GM21825 (cell line): ENCODE results near the gene C2orf42.
"Not testable (repeated sequence)": the region's sequence is repeated elsewhere in the genome, so short reads cannot be mapped to it uniquely, and the experiment has no call there.

Experiments used
- ATAC-seq: cut with Tn5 transposase; IDR thresholded peaks from one replicate; pipeline ENCODE4 v1.9.1; 2021; ENCODE audit warnings: mild to moderate bottlenecking, moderate library complexity; ENCODE audit not compliant: unreplicated experiment

The C2orf42 gene

GRCh38 chr2:70173520-70173919 lies 17.3 kb downstream of the C2orf42 start:
- no peak for ATAC-seq

- ATAC-seq = not testable (repeated sequence)
Observed at GRCh38 chr2:70169654-70170245, 21.1 kb downstream of the C2orf42 start.

DNA sequence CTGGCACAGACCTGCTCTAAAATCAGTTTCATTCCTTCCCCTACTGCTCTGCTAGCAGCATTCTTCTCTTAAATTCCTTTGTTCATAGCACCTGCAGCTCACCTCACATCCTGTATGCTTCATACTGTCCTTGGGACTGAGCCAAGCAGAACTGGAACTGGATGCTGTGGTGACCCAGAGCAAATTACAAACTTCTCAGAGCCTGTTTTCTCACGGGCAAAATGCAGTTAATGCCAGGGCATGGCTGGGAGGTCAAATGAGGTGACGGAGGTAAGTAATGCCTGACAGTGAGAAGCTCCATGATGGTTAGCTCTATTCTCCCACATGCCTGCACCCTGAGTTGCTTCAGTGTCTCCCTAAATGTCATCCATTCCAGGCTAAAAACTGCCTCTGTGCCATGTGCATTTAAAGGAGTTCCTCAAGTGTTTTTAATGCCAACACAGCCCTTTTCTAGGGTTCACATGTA lies 29.7 kb downstream of the C2orf42 start:
- peak; percentile 85 for ATAC-seq

- ATAC-seq = no peak
Observed at GRCh38 chr2:70160545-70160944, 30.3 kb downstream of the C2orf42 start.

- ATAC-seq = not testable (repeated sequence)
Observed at GRCh38 chr2:70149130-70149686, 41.6 kb downstream of the C2orf42 start.

DNA sequence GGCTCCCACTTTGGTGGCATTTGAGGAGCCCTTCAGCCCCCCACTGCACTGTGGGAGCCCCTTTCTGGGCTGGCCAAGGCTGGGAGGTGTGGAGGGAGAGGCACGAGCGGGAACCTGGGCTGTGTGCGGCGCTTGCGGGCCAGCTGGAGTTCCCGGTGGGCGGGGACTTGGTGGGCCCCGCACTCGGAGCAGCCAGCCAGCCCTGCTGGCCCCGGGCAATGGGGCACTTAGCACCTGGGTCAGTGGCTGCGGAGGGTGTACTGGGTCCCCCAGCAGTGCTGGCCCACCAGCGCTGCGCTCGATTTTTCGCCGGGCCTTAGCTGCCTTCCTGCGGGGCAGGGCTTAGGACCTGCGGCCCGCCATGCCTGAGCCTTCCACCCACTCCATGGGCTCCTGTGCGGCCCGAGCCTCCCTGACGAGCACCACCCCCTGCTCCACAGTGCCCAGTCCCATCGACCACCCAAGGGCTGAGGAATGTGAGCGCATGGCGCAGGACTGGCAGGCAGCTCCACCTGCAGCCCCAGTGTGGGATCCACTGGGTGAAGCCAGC lies 42.5 kb downstream of the C2orf42 start:
- ATAC-seq = not testable (repeated sequence)

GRCh38 chr2:70145851-70146739 lies 44.7 kb downstream of the C2orf42 start:
- ATAC-seq = no peak

GRCh38 chr2:70145144-70145490 lies 45.7 kb downstream of the C2orf42 start:
- ATAC-seq = no peak

GRCh38 chr2:70144443-70145143 lies 46.2 kb downstream of the C2orf42 start:
- no peak for ATAC-seq

DNA sequence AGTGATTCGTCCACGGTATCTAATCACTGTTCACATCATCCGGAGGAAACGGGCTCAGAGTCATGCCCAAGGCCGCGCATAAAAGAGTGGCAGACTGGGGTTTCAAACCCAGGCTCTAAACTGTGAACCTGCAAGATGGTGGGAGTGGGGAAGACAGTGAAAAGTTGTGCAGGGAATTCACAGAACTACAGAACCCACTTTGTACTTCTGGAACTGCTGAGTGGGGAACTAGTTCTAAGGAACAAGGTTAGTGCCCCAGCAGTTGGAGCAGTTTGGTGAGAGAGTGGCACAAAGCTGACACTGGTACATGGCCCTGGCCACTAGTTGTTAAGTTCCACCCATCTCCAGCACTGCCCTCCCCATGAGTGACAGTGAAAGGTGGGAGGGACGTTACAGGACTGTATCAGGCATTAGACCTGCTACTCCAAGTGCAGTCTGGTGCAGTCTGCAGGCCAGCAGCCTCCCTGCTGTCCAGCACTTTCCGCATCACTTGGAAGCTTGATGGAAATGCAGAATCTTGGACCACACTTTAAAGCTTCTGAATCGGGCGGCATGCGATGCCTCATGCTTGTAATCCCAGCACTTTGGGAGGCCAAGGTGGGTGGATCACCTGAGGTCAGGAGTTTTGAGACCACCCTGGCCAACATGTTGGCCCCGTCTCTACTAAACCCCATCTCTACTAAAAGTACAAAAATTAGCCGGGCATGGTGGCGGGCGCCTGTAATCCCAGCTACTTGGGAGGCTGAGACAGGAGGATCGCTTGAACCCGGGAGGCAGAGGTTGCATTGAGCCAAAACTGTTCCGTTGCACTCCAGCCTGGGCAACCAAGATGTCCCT lies 47.3 kb downstream of the C2orf42 start:
- ATAC-seq = no peak

GRCh38 chr2:70142590-70143313 lies 48.1 kb downstream of the C2orf42 start:
- peak; percentile 66 for ATAC-seq

- peak; percentile 26 for ATAC-seq
Observed at GRCh38 chr2:70141902-70142589, 48.8 kb downstream of the C2orf42 start.

DNA sequence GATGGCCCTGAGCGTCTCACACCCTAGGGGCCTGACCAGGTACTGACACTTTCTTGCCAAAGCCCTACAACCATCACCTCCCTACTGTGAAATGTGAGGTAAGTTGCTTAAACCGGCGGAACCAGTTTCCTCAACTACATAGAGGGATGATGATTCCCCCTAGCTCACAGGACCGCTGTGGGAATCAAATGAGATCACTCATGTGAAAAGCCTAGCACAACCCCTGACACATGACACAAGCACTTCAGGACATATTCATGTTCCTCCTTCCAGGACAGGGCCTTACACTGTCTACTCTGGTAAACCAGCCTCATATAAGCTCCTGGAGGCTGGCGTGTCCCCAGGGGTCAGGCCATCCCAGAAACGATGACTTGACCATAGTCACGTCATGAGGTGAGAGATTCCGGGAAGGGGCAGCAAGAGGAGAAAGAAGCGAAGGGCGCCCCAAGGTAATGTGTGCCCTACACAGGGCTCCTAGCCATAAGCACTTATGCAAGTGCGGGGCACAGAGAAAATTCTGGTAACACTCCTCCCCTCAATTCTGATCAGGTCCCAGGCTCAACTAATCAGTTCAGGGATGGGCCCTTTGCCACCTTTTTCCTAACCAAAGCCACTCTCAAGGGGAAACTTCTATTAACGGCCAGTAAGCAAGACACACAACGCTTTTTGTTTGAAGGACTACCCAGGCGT lies 49.5 kb downstream of the C2orf42 start:
- peak; percentile 35 for ATAC-seq

GRCh38 chr2:70140791-70141211 lies 50.0 kb downstream of the C2orf42 start:
- no peak for ATAC-seq

GRCh38 chr2:70134323-70134983 lies 56.4 kb downstream of the C2orf42 start:
- not testable (repeated sequence) for ATAC-seq

DNA sequence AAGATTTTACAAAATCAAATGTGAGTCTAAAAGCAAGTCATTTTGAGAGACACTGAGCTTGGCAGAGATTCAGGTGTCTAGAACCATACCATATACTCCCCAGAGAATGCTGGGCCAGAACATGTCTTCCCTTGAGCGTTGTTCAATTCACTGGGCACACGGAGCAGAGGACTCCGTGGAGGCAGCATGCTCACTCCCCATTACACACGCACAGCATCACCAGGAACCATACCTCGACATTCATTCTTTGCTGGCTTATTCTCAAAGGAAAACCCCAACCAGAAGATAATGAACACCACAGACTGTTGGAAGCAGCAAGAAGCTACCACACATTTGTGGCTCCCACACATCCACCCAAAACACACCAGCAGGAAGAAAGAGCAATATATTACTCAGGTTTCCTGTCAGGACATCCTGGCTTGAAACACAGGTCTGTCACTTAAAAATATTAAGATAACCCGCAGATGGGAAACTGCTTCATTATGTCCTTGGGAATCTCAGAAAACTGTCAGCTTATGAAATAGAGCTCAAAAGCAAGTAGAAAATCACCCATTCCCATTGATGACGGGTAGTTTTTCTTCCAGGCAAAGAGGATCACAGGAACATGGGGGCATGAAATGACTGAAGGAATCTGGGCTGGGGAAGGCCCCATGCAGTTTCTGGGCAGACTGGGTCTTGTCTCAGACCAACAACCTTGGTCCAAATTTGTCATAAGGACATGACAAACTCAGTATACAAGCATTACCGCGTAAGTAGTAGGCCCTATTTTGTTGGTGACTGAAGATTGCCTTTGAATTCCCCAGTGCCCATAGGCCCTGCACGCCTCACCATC lies 57.1 kb downstream of the C2orf42 start:
- no peak for ATAC-seq

- no peak for ATAC-seq
Observed at GRCh38 chr2:70133127-70133452, 57.7 kb downstream of the C2orf42 start.
